HEK293T (cell line): ENCODE results near the gene SH3RF3.
"Not testable (repeated sequence)": the region's sequence is repeated elsewhere in the genome, so short reads cannot be mapped to it uniquely, and the experiment has no call there.

Experiments
- ARNT ChIP-seq: fragments of 450-650 bp; IDR thresholded peaks from 2 replicates; pipeline ENCODE4 v1.6.1; 2017; ENCODE audit warnings: mild to moderate bottlenecking
- ELF4 ChIP-seq: fragments of 450-650 bp; IDR thresholded peaks from 2 replicates; pipeline ENCODE4 v1.6.1; 2017; ENCODE audit warnings: antibody characterized with exemption
- FOXA1 ChIP-seq: fragments of 450-650 bp; IDR thresholded peaks from 2 replicates; pipeline ENCODE4 v1.6.1; 2016; ENCODE audit warnings: mild to moderate bottlenecking
- FOXK2 ChIP-seq: fragments of 450-650 bp; IDR thresholded peaks from 2 replicates; pipeline ENCODE4 v1.6.1; 2016; ENCODE audit warnings: mild to moderate bottlenecking
- FOXM1 ChIP-seq: fragments of 450-650 bp; IDR thresholded peaks from 2 replicates; pipeline ENCODE4 v1.6.1; 2017; ENCODE audit warnings: mild to moderate bottlenecking, borderline replicate concordance
- NFRKB ChIP-seq: fragments of 450-650 bp; IDR thresholded peaks from 2 replicates; pipeline ENCODE4 v1.6.1; 2016; ENCODE audit warnings: mild to moderate bottlenecking, moderate library complexity
- SP1 ChIP-seq: fragments of 450-650 bp; IDR thresholded peaks from 2 replicates; pipeline ENCODE4 v1.6.1; 2017
- SUZ12 ChIP-seq: fragments of 450-650 bp; IDR thresholded peaks from 2 replicates; pipeline ENCODE4 v1.6.1; 2016; ENCODE audit warnings: mild to moderate bottlenecking

GRCh38 chr2:109162367-109162766 is 33.4 kb downstream of the SH3RF3 start:
- not testable (repeated sequence) for TF ChIP-seq FOXK2, SP1, FOXM1, NFRKB, FOXA1, ELF4, SUZ12, ARNT
